Measurements from ENCODE around the gene CADPS.

CADPS gene

GRCh38 chr3:62843508-62843907, 31.7 kb downstream of the CADPS start:
- no peak for TF ChIP-seq CTCF (IDR thresholded peaks at IDR 0.05; ENCODE audit: low read depth, low read length)
- DNase-seq (ENCODE audit: extremely low read depth, low read depth) = no peak

- TF ChIP-seq CTCF (IDR thresholded peaks at IDR 0.05; ENCODE audit: low read depth, low read length) = no peak
- DNase-seq (ENCODE audit: extremely low read depth, low read depth) = no peak
Observed at GRCh38 chr3:62839748-62840147, 35.5 kb downstream of the CADPS start.

- DNase-seq (ENCODE audit: extremely low read depth, low read depth) = no peak
- TF ChIP-seq CTCF (IDR thresholded peaks at IDR 0.05; ENCODE audit: low read depth, low read length) = no peak
Observed at GRCh38 chr3:62837145-62837787, 38.0 kb downstream of the CADPS start.

- DNase-seq (ENCODE audit: extremely low read depth, low read depth) = no peak
Observed at GRCh38 chr3:62835554-62836236, 39.5 kb downstream of the CADPS start.

GRCh38 chr3:62833538-62833937, 41.7 kb downstream of the CADPS start:
- TF ChIP-seq CTCF (IDR thresholded peaks at IDR 0.05; ENCODE audit: low read depth, low read length) = peak; percentile 50
- DNase-seq (ENCODE audit: extremely low read depth, low read depth) = no peak

More at GRCh38 chr3:62835554-62836236, 39.5 kb downstream of the CADPS start:
- no peak for TF ChIP-seq CTCF (IDR thresholded peaks at IDR 0.05; ENCODE audit: low read depth, low read length)

GRCh38 chr3:62832553-62832952, 42.7 kb downstream of the CADPS start:
- no peak for TF ChIP-seq CTCF (IDR thresholded peaks at IDR 0.05; ENCODE audit: low read depth, low read length)
- DNase-seq (ENCODE audit: extremely low read depth, low read depth) = no peak

- TF ChIP-seq CTCF (IDR thresholded peaks at IDR 0.05; ENCODE audit: low read depth, low read length) = no peak
- no peak for DNase-seq (ENCODE audit: extremely low read depth, low read depth)
Observed at GRCh38 chr3:62830727-62831322, 44.4 kb downstream of the CADPS start.
